HCT116 (cell line): Measurements from ENCODE around the gene INPP5F.

Experiments
- CTCF ChIP-seq, 3 experiments: fragments of 200-600 bp in 1 of 3; sonication (generic) in 1 of 3; IDR thresholded peaks in 2 of 3; conservative IDR thresholded peaks in 1 of 3; 2 replicates each; pipeline ENCODE4 v1.5.1; 2012 to 2017; ENCODE audit warnings: low read depth in 2 of 3, low read length in 2 of 3, antibody characterized with exemption in 1 of 3, borderline replicate concordance in 1 of 3, control low read depth in 1 of 3, mild to moderate bottlenecking in 1 of 3, mixed read lengths in 1 of 3, mixed run types in 1 of 3, moderate library complexity in 1 of 3; ENCODE audit not compliant: insufficient read depth in 1 of 3
- EGR1 ChIP-seq: IDR thresholded peaks from 2 replicates; pipeline ENCODE4 v1.6.1; 2012; ENCODE audit warnings: low read depth
- ELF1 ChIP-seq: IDR thresholded peaks from 2 replicates; pipeline ENCODE4 v1.6.1; 2012; ENCODE audit warnings: low read depth, borderline replicate concordance
- EZH2phosphoT487 ChIP-seq: fragments of 200-600 bp; IDR thresholded peaks from 2 replicates; pipeline ENCODE4 v1.6.1; 2018; ENCODE audit warnings: antibody characterized with exemption, borderline replicate concordance
- MAX ChIP-seq: IDR thresholded peaks from 2 replicates; pipeline ENCODE4 v1.6.1; 2012
- POLR2A ChIP-seq: IDR thresholded peaks from 2 replicates; pipeline ENCODE4 v1.7.0; 2011; ENCODE audit warnings: borderline replicate concordance; ENCODE audit not compliant: insufficient read depth, insufficient read length; ENCODE audit errors: extremely low read depth
- SIN3A ChIP-seq: IDR thresholded peaks from 2 replicates; pipeline ENCODE4 v1.6.1; 2012; ENCODE audit warnings: low read depth
- SRF ChIP-seq: IDR thresholded peaks from 2 replicates; pipeline ENCODE4 v1.6.1; 2012; ENCODE audit warnings: low read depth
- YY1 ChIP-seq: IDR thresholded peaks from 2 replicates; pipeline ENCODE4 v1.6.1; 2011; ENCODE audit warnings: low read length, low read depth, moderate library complexity, mild to moderate bottlenecking; ENCODE audit not compliant: insufficient replicate concordance; ENCODE audit errors: extremely low read depth

- no peak for TF ChIP-seq ELF1
- TF ChIP-seq EZH2phosphoT487, result no peak
- no peak for TF ChIP-seq SIN3A
- TF ChIP-seq CTCF (IDR thresholded peaks at IDR 0.05 in 2 of 3, conservative IDR thresholded peaks at IDR 0.05 in 1 of 3; ENCODE audit: borderline replicate concordance in 1 of 3, insufficient read depth in 1 of 3, low read depth in 2 of 3, low read length in 2 of 3), result no peak
- TF ChIP-seq SRF, result no peak
- no peak for TF ChIP-seq YY1
- no peak for TF ChIP-seq MAX
- no peak for TF ChIP-seq POLR2A
- TF ChIP-seq EGR1, result no peak
Observed at GRCh38 chr10:119677126-119677525, 48.7 kb upstream of the INPP5F start.
